Chondrocyte (in vitro differentiated cells): ENCODE data around the gene HEPACAM. TPM values are rescaled to one million over a fixed set of nuclear protein-coding genes. Genes with fewer than 3 reads are reported as not detected.

Experiments
- DNase-seq: peaks from one replicate; pipeline ENCODE4 v3.0.0; 2021; ENCODE audit warnings: mixed read lengths, low spot score
- H3K27ac Mint-ChIP-seq: one replicate; pipeline ENCODE4 v1.8.0; 2021; ENCODE audit warnings: mild to moderate bottlenecking, moderate library complexity, mixed read lengths; ENCODE audit not compliant: unreplicated experiment
- H3K27me3 Mint-ChIP-seq: 2 replicates; pipeline ENCODE4 v1.8.0; 2021; ENCODE audit warnings: low read depth, mixed read lengths
- H3K36me3 Mint-ChIP-seq: 2 replicates; pipeline ENCODE4 v1.8.0; 2021; ENCODE audit warnings: low read depth, mixed read lengths
- H3K4me1 Mint-ChIP-seq: 2 replicates; pipeline ENCODE4 v1.8.0; 2021; ENCODE audit warnings: low read depth, mild to moderate bottlenecking, mixed read lengths
- H3K4me3 Mint-ChIP-seq: one replicate; pipeline ENCODE4 v1.8.0; 2021; ENCODE audit warnings: mild to moderate bottlenecking, moderate library complexity, mixed read lengths; ENCODE audit not compliant: unreplicated experiment
- H3K9me3 Mint-ChIP-seq: 2 replicates; pipeline ENCODE4 v1.8.0; 2021; ENCODE audit warnings: low read depth, mixed read lengths
- CTCF ChIP-seq: fragments of 200-600 bp; sonication (generic); IDR thresholded peaks from 2 replicates; pipeline ENCODE4 v1.5.0; 2021; ENCODE audit warnings: antibody characterized with exemption, mild to moderate bottlenecking, moderate library complexity
- total RNA-seq: library from RNA; stranded (reverse); gene quantifications from 3 replicates; pipeline ENCODE4 v1.2.1, GENCODE V29; 2021

Gene HEPACAM
- total RNA-seq, 1 donor from 2014 or later: not detected

- Mint-ChIP-seq H3K27me3 (no peaks in the 10 kb centered on the region), H3K9me3 (no peaks in the 10 kb centered on the region), H3K4me3 (no peak overlapping the region), H3K4me1 (peaks cover 4% of the 10 kb centered on the region), H3K27ac (no peak overlapping the region), H3K36me3 (no peaks in the 10 kb centered on the region)
- TF ChIP-seq CTCF: no peak
- DNase-seq: no peak
These were observed 48.2 kb downstream of the HEPACAM start for GRCh38 chr11:124887667-124888013.

- Mint-ChIP-seq H3K9me3 (no peaks in the 10 kb centered on the region), H3K27me3 (no peaks in the 10 kb centered on the region), H3K4me1 (peaks cover 9% of the 10 kb centered on the region), H3K4me3 (no peak overlapping the region), H3K27ac (no peak overlapping the region), H3K36me3 (no peaks in the 10 kb centered on the region)
- TF ChIP-seq CTCF: no peak
- DNase-seq: no peak
These were observed 48.7 kb downstream of the HEPACAM start for GRCh38 chr11:124886978-124887666.

GRCh38 chr11:124886476-124886875 lies 49.4 kb downstream of the HEPACAM start:
- H3K4me1 Mint-ChIP-seq: peaks cover 12% of the 10 kb centered on the region
- H3K9me3 Mint-ChIP-seq: no peaks in the 10 kb centered on the region
- H3K27me3 Mint-ChIP-seq: no peaks in the 10 kb centered on the region
- no peak for TF ChIP-seq CTCF
- no peaks in the 10 kb centered on the region for H3K36me3 Mint-ChIP-seq
- DNase-seq: peak; percentile 74
- H3K27ac Mint-ChIP-seq: no peak overlapping the region
- H3K4me3 Mint-ChIP-seq: no peak overlapping the region

- Mint-ChIP-seq H3K27ac (no peak overlapping the region), H3K4me3 (no peak overlapping the region), H3K9me3 (no peaks in the 10 kb centered on the region), H3K27me3 (no peaks in the 10 kb centered on the region), H3K36me3 (no peaks in the 10 kb centered on the region), H3K4me1 (peaks cover 12% of the 10 kb centered on the region)
- DNase-seq: no peak
- no peak for TF ChIP-seq CTCF
These were observed 50.9 kb downstream of the HEPACAM start for GRCh38 chr11:124884869-124885479.

GRCh38 chr11:124884340-124884739 lies 51.5 kb downstream of the HEPACAM start:
- no peaks in the 10 kb centered on the region for H3K27me3 Mint-ChIP-seq
- H3K4me1 Mint-ChIP-seq: peaks cover 12% of the 10 kb centered on the region
- H3K4me3 Mint-ChIP-seq: no peak overlapping the region
- H3K27ac Mint-ChIP-seq: no peak overlapping the region
- TF ChIP-seq CTCF: no peak
- H3K9me3 Mint-ChIP-seq: no peaks in the 10 kb centered on the region
- H3K36me3 Mint-ChIP-seq: no peaks in the 10 kb centered on the region
- DNase-seq: no peak
